COLO829 (cell line): Measurements from ENCODE around the gene ALKBH1.
"Not testable (repeated sequence)": the region's sequence is repeated elsewhere in the genome, so short reads cannot be mapped to it uniquely, and the experiment has no call there.

Source experiments
- DNase-seq: peaks from one replicate; pipeline ENCODE4 v3.0.0; 2012; ENCODE audit warnings: low spot score

Gene ALKBH1

GRCh38 chr14:77707724-77708408 lies at the start of gene ALKBH1, which contains the start of gene SLIRP:
TSS of gene ALKBH1 (minus strand) at chr14:77708023. CDS start at chr14:77708004, 19 bp downstream.
TSS of gene SLIRP (plus strand) at chr14:77708103. CDS start at chr14:77708112, 9 bp downstream.
- DNase-seq: peak; percentile 87

- DNase-seq: no peak
Measured at GRCh38 chr14:77752799-77753516, 45.1 kb upstream of the ALKBH1 start.

GRCh38 chr14:77752266-77752665 lies 44.4 kb upstream of the ALKBH1 start:
- no peak for DNase-seq

- not testable (repeated sequence) for DNase-seq
Measured at GRCh38 chr14:77747425-77747824, 39.6 kb upstream of the ALKBH1 start.

GRCh38 chr14:77746064-77746702 lies 38.4 kb upstream of the ALKBH1 start:
- no peak for DNase-seq

GRCh38 chr14:77741438-77741837 lies 33.6 kb upstream of the ALKBH1 start:
- no peak for DNase-seq

- DNase-seq: peak; percentile 54
Measured at GRCh38 chr14:77738559-77739250, 30.9 kb upstream of the ALKBH1 start.

- DNase-seq: no peak
Measured at GRCh38 chr14:77730976-77731497, 23.2 kb upstream of the ALKBH1 start.

- no peak for DNase-seq
Measured at GRCh38 chr14:77722301-77722700, 14.5 kb upstream of the ALKBH1 start.

GRCh38 chr14:77721437-77721836 lies 13.6 kb upstream of the ALKBH1 start:
- no peak for DNase-seq

- DNase-seq: no peak
Measured at GRCh38 chr14:77717608-77718305, 9.9 kb upstream of the ALKBH1 start.

- no peak for DNase-seq
Measured at GRCh38 chr14:77714926-77715325, 7.1 kb upstream of the ALKBH1 start.

GRCh38 chr14:77710364-77710763 lies 2.5 kb upstream of the ALKBH1 start:
- no peak for DNase-seq

- peak; percentile 34 for DNase-seq
Measured at GRCh38 chr14:77709412-77709811, 1.6 kb upstream of the ALKBH1 start.

GRCh38 chr14:77708749-77709148 lies 926 bp upstream of the ALKBH1 start:
- DNase-seq: no peak

GRCh38 chr14:77707355-77707723 lies 484 bp downstream of the ALKBH1 start:
- DNase-seq: peak; percentile 55

GRCh38 chr14:77691259-77691658 lies 16.6 kb downstream of the ALKBH1 start:
- DNase-seq: peak; percentile 45

- DNase-seq: no peak
Measured at GRCh38 chr14:77682158-77682553, 25.7 kb downstream of the ALKBH1 start.

GRCh38 chr14:77681196-77682157 lies 26.3 kb downstream of the ALKBH1 start:
- DNase-seq: no peak

GRCh38 chr14:77674931-77675330 lies 32.9 kb downstream of the ALKBH1 start:
- DNase-seq: no peak
